Measurements from ENCODE around the gene GRIK4. TPM values are rescaled to one million over a fixed set of nuclear protein-coding genes. Genes with fewer than 3 reads are reported as not detected.

GRIK4 gene
- total and polyA plus RNA-seq, 9 of the 15 experiments (the other 6 are each of a cell fraction or from before 2014, with no cell fraction given) = not detected

DNA sequence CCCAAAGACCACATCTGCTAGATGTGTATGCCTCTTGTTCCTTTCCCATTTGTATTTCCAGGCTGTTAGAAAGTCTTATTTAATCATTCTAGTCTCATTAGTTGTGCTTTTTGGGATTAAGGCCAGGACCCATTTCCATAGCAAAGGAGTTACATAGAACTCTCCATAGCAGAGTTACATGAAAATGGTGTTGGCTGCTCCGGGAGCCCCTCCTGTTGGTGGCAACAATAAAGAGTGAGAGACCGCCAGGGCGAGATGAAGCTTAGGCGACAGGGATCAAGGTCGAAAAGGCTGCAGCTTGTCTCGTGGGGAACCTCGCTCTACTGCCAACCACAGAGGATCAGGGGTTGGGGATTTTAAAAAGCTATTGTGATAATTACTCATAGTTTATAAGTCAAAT is 58.3 kb downstream of the GRIK4 start:
- in situ Hi-C loops (cut with MboI) = no loop called here
- 2% methylated on average over 7 of the region's 7 CpGs for WGBS (ENCODE audit: insufficient coverage, low coverage, missing lambda C conversion rate)
- H3K27me3 ChIP-seq (ENCODE audit: control insufficient read depth in 2 of 2, insufficient read depth in 2 of 2, low read length in 2 of 2) = peaks cover 13 to 35% of the 10 kb centered on the region in 2 experiments

More for the DNA sequence above, 58.3 kb downstream of the GRIK4 start:
- no peak overlapping the region for H3K27ac ChIP-seq (ENCODE audit: extremely low read depth, low read depth, low read length)
- H3K79me2 ChIP-seq (ENCODE audit: control insufficient read depth, insufficient read depth, low read length) = no peaks in the 10 kb centered on the region
- ChIA-PET CTCF (ENCODE audit: low intra/inter-chr PET ratio) (no interaction called here), POLR2A (no interaction called here)
- 0 out of 2 replicates have a peak, but pooled peaks cover 5% of the 10 kb centered on the region for H4K20me1 ChIP-seq (replicated peaks; ENCODE audit: control insufficient read depth, insufficient read depth, low read length)
- no peaks in the 10 kb centered on the region for H3K9me3 ChIP-seq (replicated peaks; ENCODE audit: control insufficient read depth, insufficient read depth, low read depth, low read length)
- no peaks in the 10 kb centered on the region for H3K36me3 ChIP-seq (ENCODE audit: control insufficient read depth, insufficient read depth, low read length)
- H2AFZ ChIP-seq (ENCODE audit: low read depth, low read length) = no peak overlapping the region
- peaks cover 0 to 3% of the 10 kb centered on the region in 2 experiments; a peak in 2 of 5 replicates for H3K4me1 ChIP-seq (replicated peaks in 1 of 2; ENCODE audit: control insufficient read depth in 2 of 2, insufficient read depth in 2 of 2, low read length in 2 of 2)
- no peak for ATAC-seq
- FAIRE-seq = no peak
- BruUV-seq (replicated peaks) = no TSS peak
- no peaks in the 10 kb centered on the region for H3K9me1 ChIP-seq (ENCODE audit: control insufficient read depth, insufficient read depth, low read length)
- intact Hi-C loops (cut with micrococcal nuclease) = no loop called here
- DNase-seq (ENCODE audit: extremely low read depth in 1 of 4, low spot score in 3 of 4) = no peak
- no peak overlapping the region for H3K4me3 ChIP-seq
- no peak overlapping the region for H3K9ac ChIP-seq (ENCODE audit: insufficient read depth in 1 of 2, low read depth in 2 of 2, low read length in 2 of 2)
- H3K4me2 ChIP-seq (ENCODE audit: insufficient read depth, low read length) = no peak overlapping the region
- TF ChIP-seq, protein P1, sequence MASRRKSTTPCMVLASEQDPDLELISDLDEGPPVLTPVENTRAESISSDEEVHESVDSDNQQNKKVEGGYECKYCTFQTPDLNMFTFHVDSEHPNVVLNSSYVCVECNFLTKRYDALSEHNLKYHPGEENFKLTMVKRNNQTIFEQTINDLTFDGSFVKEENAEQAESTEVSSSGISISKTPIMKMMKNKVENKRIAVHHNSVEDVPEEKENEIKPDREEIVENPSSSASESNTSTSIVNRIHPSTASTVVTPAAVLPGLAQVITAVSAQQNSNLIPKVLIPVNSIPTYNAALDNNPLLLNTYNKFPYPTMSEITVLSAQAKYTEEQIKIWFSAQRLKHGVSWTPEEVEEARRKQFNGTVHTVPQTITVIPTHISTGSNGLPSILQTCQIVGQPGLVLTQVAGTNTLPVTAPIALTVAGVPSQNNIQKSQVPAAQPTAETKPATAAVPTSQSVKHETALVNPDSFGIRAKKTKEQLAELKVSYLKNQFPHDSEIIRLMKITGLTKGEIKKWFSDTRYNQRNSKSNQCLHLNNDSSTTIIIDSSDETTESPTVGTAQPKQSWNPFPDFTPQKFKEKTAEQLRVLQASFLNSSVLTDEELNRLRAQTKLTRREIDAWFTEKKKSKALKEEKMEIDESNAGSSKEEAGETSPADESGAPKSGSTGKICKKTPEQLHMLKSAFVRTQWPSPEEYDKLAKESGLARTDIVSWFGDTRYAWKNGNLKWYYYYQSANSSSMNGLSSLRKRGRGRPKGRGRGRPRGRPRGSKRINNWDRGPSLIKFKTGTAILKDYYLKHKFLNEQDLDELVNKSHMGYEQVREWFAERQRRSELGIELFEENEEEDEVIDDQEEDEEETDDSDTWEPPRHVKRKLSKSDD (conservative IDR thresholded peaks at IDR 0.05; ENCODE audit: low read length) = no peak
- no peak for TF ChIP-seq NFATC3 (IDR thresholded peaks at IDR 0.05)

Measured in K562 (cell line).